A204.1 (cell line): ENCODE measurements around the gene PAGR1.
"Not testable (repeated sequence)": the region's sequence is repeated elsewhere in the genome, so short reads cannot be mapped to it uniquely, and the experiment has no call there.

ENCODE experiments used
- FAIRE-seq: peaks from 2 replicates; lab custom pipeline; 2012; peaks lifted over from hg19 to GRCh38; lab: Jason Lieb, UNC

The PAGR1 gene

GRCh38 chr16:29815793-29816693 is at the start of gene PAGR1:
TSS of gene PAGR1 (plus strand) at chr16:29816152. CDS start at chr16:29816526, 374 bp downstream.
- peak; percentile 83 for FAIRE-seq

- FAIRE-seq: no peak
Observed at GRCh38 chr16:29766571-29766970, 49.4 kb upstream of the PAGR1 start.

GRCh38 chr16:29767062-29767461 is 48.9 kb upstream of the PAGR1 start:
- FAIRE-seq: no peak

GRCh38 chr16:29769507-29769906 is 46.4 kb upstream of the PAGR1 start:
- FAIRE-seq: no peak

GRCh38 chr16:29770250-29770929 is 45.6 kb upstream of the PAGR1 start:
- FAIRE-seq: no peak

- not testable (repeated sequence) for FAIRE-seq
Observed at GRCh38 chr16:29772330-29772729, 43.6 kb upstream of the PAGR1 start.

GRCh38 chr16:29774730-29775129 is 41.2 kb upstream of the PAGR1 start:
- FAIRE-seq: no peak

GRCh38 chr16:29775742-29776408 is 40.1 kb upstream of the PAGR1 start:
- FAIRE-seq: no peak

GRCh38 chr16:29777576-29778350 is 38.2 kb upstream of the PAGR1 start, which contains the start of gene ZG16:
TSS of gene ZG16 (plus strand) at chr16:29778256. CDS start at chr16:29779267, 1,011 bp downstream.
- FAIRE-seq: no peak

GRCh38 chr16:29779474-29779873 is 36.5 kb upstream of the PAGR1 start:
- FAIRE-seq: no peak

- FAIRE-seq: not testable (repeated sequence)
Observed at GRCh38 chr16:29783094-29783953, 32.6 kb upstream of the PAGR1 start.

GRCh38 chr16:29784157-29784556 is 31.8 kb upstream of the PAGR1 start:
- FAIRE-seq: no peak

- FAIRE-seq: no peak
Observed at GRCh38 chr16:29784901-29785500, 31.0 kb upstream of the PAGR1 start.

GRCh38 chr16:29787155-29787554 is 28.8 kb upstream of the PAGR1 start:
- FAIRE-seq: not testable (repeated sequence)

GRCh38 chr16:29789775-29790182 is 26.2 kb upstream of the PAGR1 start:
- no peak for FAIRE-seq

GRCh38 chr16:29790183-29790948 is 25.6 kb upstream of the PAGR1 start, which contains the start of gene KIF22:
TSS of gene KIF22 (plus strand) at chr16:29790751. CDS start at chr16:29790760, 9 bp downstream.
- FAIRE-seq: peak; percentile 79

- FAIRE-seq: no peak
Observed at GRCh38 chr16:29790949-29791844, 24.8 kb upstream of the PAGR1 start.
